HK-2 (cell line): Measurements from ENCODE around the gene LMTK2.
"Not testable (repeated sequence)": the region's sequence is repeated elsewhere in the genome, so short reads cannot be mapped to it uniquely, and the experiment has no call there.

Experiments used
- DNase-seq: peaks from one replicate; pipeline ENCODE4 v3.0.0-alpha.2; 2018; ENCODE audit not compliant: unreplicated experiment

The LMTK2 gene

GRCh38 chr7:98217623-98218582, 111.2 kb downstream of the LMTK2 start:
- DNase-seq = no peak

- not testable (repeated sequence) for DNase-seq
These were observed 112.7 kb downstream of the LMTK2 start for GRCh38 chr7:98219382-98219781.

GRCh38 chr7:98221611-98222532, 115.2 kb downstream of the LMTK2 start:
- DNase-seq = no peak

GRCh38 chr7:98222533-98223195, 116.0 kb downstream of the LMTK2 start:
- DNase-seq = no peak

- DNase-seq = no peak
These were observed 116.8 kb downstream of the LMTK2 start for GRCh38 chr7:98223351-98223897.

GRCh38 chr7:98223898-98224700, 117.4 kb downstream of the LMTK2 start:
- DNase-seq = no peak

- no peak for DNase-seq
These were observed 118.1 kb downstream of the LMTK2 start for GRCh38 chr7:98224701-98225181.

GRCh38 chr7:98225913-98226614, 119.4 kb downstream of the LMTK2 start:
- DNase-seq = no peak

- no peak for DNase-seq
These were observed 121.3 kb downstream of the LMTK2 start for GRCh38 chr7:98227939-98228338.

- DNase-seq = no peak
These were observed 122.1 kb downstream of the LMTK2 start for GRCh38 chr7:98228801-98229200.

GRCh38 chr7:98229441-98229840, 122.8 kb downstream of the LMTK2 start:
- DNase-seq = no peak

GRCh38 chr7:98229991-98230745, 123.5 kb downstream of the LMTK2 start:
- no peak for DNase-seq

GRCh38 chr7:98230746-98231471, 124.2 kb downstream of the LMTK2 start:
- DNase-seq = no peak

- no peak for DNase-seq
These were observed 125.0 kb downstream of the LMTK2 start for GRCh38 chr7:98231493-98232262.

GRCh38 chr7:98232263-98232585, 125.6 kb downstream of the LMTK2 start:
- no peak for DNase-seq

- DNase-seq = no peak
These were observed 126.1 kb downstream of the LMTK2 start for GRCh38 chr7:98232799-98233198.

GRCh38 chr7:98233219-98234070, 126.8 kb downstream of the LMTK2 start:
- no peak for DNase-seq
